GM12878 (cell line): ENCODE results near the gene HRH2. TPM values are rescaled to one million over a fixed set of nuclear protein-coding genes. Genes with fewer than 3 reads are reported as not detected.

Experiments used
- ATAC-seq: fragments of 200-7000 bp; cut with Tn5 transposase; 3 replicates; pipeline ENCODE4 v1.9.1; 2020; ENCODE audit warnings: mild to moderate bottlenecking, moderate library complexity
- BruUV-seq: library from RNA; stranded (reverse); fragments of 400-500 nt; replicated peaks from 2 replicates; lab custom pipeline; 2021; lab: Mats Ljungman, UMichigan
- CTCF ChIA-PET: fragments of 300-600 bp; sonication (Branson Sonifier 250); formaldehyde crosslinking; extraction: SDS; loops from one replicate; lab custom pipeline; 2021; ENCODE audit warnings: inconsistent platforms; lab: Yijun Ruan, JAX
- POLR2A ChIA-PET: fragments of 350-600 bp; formaldehyde crosslinking; extraction: SDS; loops from one replicate; lab custom pipeline; 2021; ENCODE audit warnings: inconsistent platforms; lab: Charles Lee
- RAD21 ChIA-PET: fragments of 300-600 bp; sonication (Branson Sonifier 250); formaldehyde crosslinking; loops from one replicate; lab custom pipeline; 2023; ENCODE audit warnings: antibody characterized with exemption; ENCODE audit not compliant: unreplicated experiment; lab: Charles Lee
- SMC1A ChIA-PET: fragments of 300-600 bp; sonication (Branson Sonifier 250); formaldehyde crosslinking; loops from one replicate; lab custom pipeline; 2023; ENCODE audit not compliant: unreplicated experiment, uncharacterized antibody; lab: Charles Lee
- DNase-seq: peaks from one replicate; pipeline ENCODE4 v3.0.0-alpha.2; 2011; ENCODE audit warnings: low read depth, low spot score
- FAIRE-seq: peaks from 3 replicates; lab custom pipeline; 2011; peaks lifted over from hg19 to GRCh38; lab: Jason Lieb, UNC
- H2AFZ ChIP-seq: 2 replicates; pipeline ENCODE4 v1.6.0; 2011; ENCODE audit warnings: low read depth, low read length, control low read depth; ENCODE audit not compliant: control insufficient read depth
- H3K27ac ChIP-seq: 2 replicates; pipeline ENCODE4 v1.5.1; 2011; ENCODE audit warnings: control low read depth; ENCODE audit not compliant: control insufficient read depth, insufficient read depth
- H3K27me3 ChIP-seq, 2 experiments: replicated peaks in 1 of 2; 2 replicates each; pipeline versions ENCODE4 v1.6.0 to v1.6.1; 2011; ENCODE audit warnings: low read length in 1 of 2; ENCODE audit not compliant: control insufficient read depth in 2 of 2, insufficient read depth in 2 of 2
- H3K36me3 ChIP-seq, 2 experiments: 2 replicates each; pipeline ENCODE4 v1.5.1; 2011; ENCODE audit warnings: low read length in 1 of 2; ENCODE audit not compliant: control insufficient read depth in 2 of 2, insufficient read depth in 2 of 2
- H3K4me1 ChIP-seq: 2 replicates; pipeline ENCODE4 v1.6.1; 2011; ENCODE audit warnings: mild to moderate bottlenecking, low read length, moderate library complexity, mixed read lengths; ENCODE audit not compliant: control insufficient read depth, insufficient read depth
- H3K4me2 ChIP-seq: 2 replicates; pipeline ENCODE4 v1.6.0; 2011; ENCODE audit warnings: control low read depth; ENCODE audit not compliant: control insufficient read depth, insufficient read depth
- H3K4me3 ChIP-seq: fragments of 200-600 bp; sonication (generic); 2 replicates; pipeline ENCODE4 v1.5.1; 2016
- H3K79me2 ChIP-seq: 2 replicates; pipeline ENCODE4 v1.6.0; 2011; ENCODE audit warnings: low read length; ENCODE audit not compliant: control insufficient read depth, insufficient read depth
- H3K9ac ChIP-seq: 2 replicates; pipeline ENCODE4 v1.8.0; 2011; ENCODE audit warnings: low read length, control low read depth, mixed read lengths; ENCODE audit not compliant: control insufficient read depth, insufficient read depth
- H3K9me3 ChIP-seq: replicated peaks from 3 replicates; pipeline ENCODE4 v1.5.1; 2011; ENCODE audit warnings: mild to moderate bottlenecking, low read length; ENCODE audit not compliant: control insufficient read depth, insufficient read depth
- H4K20me1 ChIP-seq: 2 replicates; pipeline ENCODE4 v1.6.0; 2011; ENCODE audit not compliant: control insufficient read depth, insufficient read depth
- IKZF2 ChIP-seq, 2 experiments: fragments of 450-650 bp; IDR thresholded peaks; 2 replicates each; pipeline ENCODE4 v1.6.1; 2017; ENCODE audit warnings: mild to moderate bottlenecking in 2 of 2, moderate library complexity in 2 of 2
- ZNF592 ChIP-seq: fragments of 450-650 bp; IDR thresholded peaks from 2 replicates; pipeline ENCODE4 v1.6.1; 2017; ENCODE audit warnings: mild to moderate bottlenecking, moderate library complexity
- WGBS: methylation state at CpG from one replicate; pipeline ENCODE4 v1.1.6; 2016; ENCODE audit warnings: low lambda C conversion rate; ENCODE audit not compliant: insufficient replicate concordance, insufficient coverage; ENCODE audit errors: missing lambda C conversion rate; 5-methylcytosine and 5-hydroxymethylcytosine counted together
- in situ Hi-C: fragments of 300-500 bp; cut with MboI; formaldehyde crosslinking; loops from 9 replicates; pipeline ENCODE4 v1.14.3; 2018; ENCODE audit warnings: mixed read lengths
- intact Hi-C: fragments of 100-400 bp; cut with micrococcal nuclease; formaldehyde crosslinking; loops from one replicate; pipeline ENCODE4 v1.14.2; 2022; ENCODE audit not compliant: unreplicated experiment
- polyA plus RNA-seq, 11 experiments: library from polyadenylated mRNA; depleted of rRNA in 4 of 11; unstranded in 6 of 11; stranded (reverse) in 5 of 11; fragments of >200 nt; fragmentation: Nextera tagmentation in 4 of 11; fragmentation: Illumina TruSeq in 1 of 11; extraction: Ambion mirVana in 4 of 11; extraction: Trizol in 1 of 11; gene quantifications; 1 replicate in 1 of 11; 2 replicates in 10 of 11; pipeline versions ENCODE4 v1.2.1 to v1.2.3, GENCODE V29; 2011 to 2016; ENCODE audit warnings: inconsistent platforms in 2 of 11, missing spikeins in 2 of 11, low read depth in 1 of 11
- total RNA-seq, 4 experiments: library from RNA; depleted of rRNA in 3 of 4; stranded (reverse); fragments of >200 nt in 3 of 4; fragmentation: Illumina TruSeq in 1 of 4; extraction: Trizol in 1 of 4; gene quantifications; 2 replicates each; pipeline versions ENCODE4 v1.2.1 to v1.2.3, GENCODE V29; 2013 to 2021

The HRH2 gene
- total and polyA plus RNA-seq, 10 of the 15 experiments (the other 5 are each of a cell fraction or from before 2014, with no cell fraction given): 0.01 to 0.05 (median 0.03) TPM; not detected in 7

GRCh38 chr5:175742290-175742994 lies 84.6 kb downstream of the HRH2 start:
- BruUV-seq: no TSS peak
- in situ Hi-C loops: loop anchor here (25.0 kb wide), 1 partner anchor 845 kb away; no protein-coding TSS in a partner anchor
- Histone ChIP-seq H3K4me1 (no peaks in the 10 kb centered on the region), H3K9me3 (no peaks in the 10 kb centered on the region), H3K27me3 (peaks cover 3 to 4% of the 10 kb centered on the region in 2 experiments; a peak in 3 of 4 replicates), H3K4me3 (no peak overlapping the region), H3K9ac (no peak overlapping the region), H3K79me2 (no peaks in the 10 kb centered on the region), H2AFZ (no peak overlapping the region), H3K4me2 (no peak overlapping the region), H3K36me3 (no peaks in the 10 kb centered on the region), H4K20me1 (no peaks in the 10 kb centered on the region), H3K27ac (no peak overlapping the region)
- FAIRE-seq (no peak), DNase-seq (no peak), ATAC-seq (no peak)
- no peak for TF ChIP-seq ZNF592
- TF ChIP-seq IKZF2 (IDR thresholded peaks at IDR 0.05): no peak
- intact Hi-C loops: no loop called here
- ChIA-PET POLR2A (no interaction called here), SMC1A (no interaction called here), CTCF (interaction anchor here (0.8 kb wide), 1 partner anchor 10 kb away, joined by 4 read pairs; no protein-coding TSS in a partner anchor), RAD21 (no interaction called here)
- WGBS: 13% methylated on average over 10 of the region's 10 CpGs
